HEK293 (cell line): ENCODE results near the gene E4F1.

Source experiments
- CTCF ChIA-PET: fragments of 350-600 bp; formaldehyde crosslinking; extraction: SDS; loops from one replicate; lab custom pipeline; 2021; ENCODE audit warnings: antibody characterized with exemption; lab: Yijun Ruan, JAX
- POLR2A ChIA-PET: fragments of 300-600 bp; formaldehyde crosslinking; extraction: SDS; loops from one replicate; lab custom pipeline; 2020; ENCODE audit warnings: antibody characterized with exemption, inconsistent platforms; lab: Yijun Ruan, JAX
- H3K27ac ChIP-seq: fragments of 200-500 bp; sonication (Bioruptor generic); 2 replicates; pipeline ENCODE4 v1.5.1; 2014; ENCODE audit warnings: low read depth, low read length, control low read depth, inconsistent platforms; ENCODE audit errors: extremely low read depth
- H3K36me3 ChIP-seq, 2 experiments: fragments of 200-500 bp in 1 of 2; sonication (Bioruptor generic) in 1 of 2; 1 replicate in 1 of 2; 2 replicates in 1 of 2; pipeline ENCODE4 v1.5.1; 2014 to 2017; ENCODE audit warnings: inconsistent platforms in 2 of 2, low read length in 2 of 2; ENCODE audit not compliant: control insufficient read depth in 2 of 2, insufficient read depth in 1 of 2
- H3K4me1 ChIP-seq: fragments of 200-500 bp; sonication (Bioruptor generic); 2 replicates; pipeline ENCODE4 v1.5.1; 2014; ENCODE audit warnings: mild to moderate bottlenecking, low read length, inconsistent platforms; ENCODE audit not compliant: control insufficient read depth, insufficient read depth
- H3K4me3 ChIP-seq: 2 replicates; pipeline ENCODE4 v1.5.1; 2011; ENCODE audit warnings: low read depth, mild to moderate bottlenecking, control low read depth, low read length, moderate library complexity
- H3K9me3 ChIP-seq: fragments of 200-500 bp; sonication (Bioruptor generic); 2 replicates; pipeline ENCODE4 v1.5.1; 2014; ENCODE audit warnings: low read depth, low read length, inconsistent platforms; ENCODE audit not compliant: control insufficient read depth, insufficient read depth
- ATF2 ChIP-seq: fragments of 450-650 bp; formaldehyde crosslinking; IDR thresholded peaks from 2 replicates; pipeline ENCODE4 v1.5.1; 2016; ENCODE audit warnings: missing biosample characterization, missing genetic modification characterization, low read depth
- EGR2 ChIP-seq: fragments of 450-650 bp; formaldehyde crosslinking; IDR thresholded peaks from 2 replicates; pipeline ENCODE4 v1.5.1; 2016; ENCODE audit warnings: low read depth, missing biosample characterization, missing genetic modification characterization
- INSM2 ChIP-seq: fragments of 450-650 bp; formaldehyde crosslinking; IDR thresholded peaks from 2 replicates; pipeline ENCODE4 v1.5.1; 2016; ENCODE audit warnings: missing biosample characterization, missing genetic modification characterization
- KLF8 ChIP-seq: fragments of 450-650 bp; formaldehyde crosslinking; IDR thresholded peaks from 2 replicates; pipeline ENCODE4 v1.5.1; 2016; ENCODE audit warnings: missing biosample characterization, missing genetic modification characterization
- MYNN ChIP-seq: fragments of 450-650 bp; formaldehyde crosslinking; IDR thresholded peaks from 2 replicates; pipeline ENCODE4 v1.5.1; 2016; ENCODE audit warnings: missing biosample characterization, missing genetic modification characterization, borderline replicate concordance
- PATZ1 ChIP-seq: fragments of 450-650 bp; formaldehyde crosslinking; IDR thresholded peaks from 2 replicates; pipeline ENCODE4 v1.5.1; 2016; ENCODE audit warnings: missing biosample characterization, missing genetic modification characterization
- ZBTB44 ChIP-seq: fragments of 450-650 bp; IDR thresholded peaks from 2 replicates; pipeline ENCODE4 v1.5.1; 2018; ENCODE audit warnings: missing biosample characterization, mild to moderate bottlenecking, missing genetic modification characterization
- ZBTB6 ChIP-seq: fragments of 450-650 bp; formaldehyde crosslinking; IDR thresholded peaks from 2 replicates; pipeline ENCODE4 v1.5.1; 2017; ENCODE audit warnings: missing biosample characterization, missing genetic modification characterization
- ZBTB7A ChIP-seq: fragments of 450-650 bp; formaldehyde crosslinking; IDR thresholded peaks from 2 replicates; pipeline ENCODE4 v1.5.1; 2016; ENCODE audit warnings: low read depth, missing biosample characterization, missing genetic modification characterization
- ZEB2 ChIP-seq: fragments of 450-650 bp; formaldehyde crosslinking; IDR thresholded peaks from 2 replicates; pipeline ENCODE4 v1.5.1; 2016; ENCODE audit warnings: missing biosample characterization, missing genetic modification characterization
- ZNF140 ChIP-seq: fragments of 450-650 bp; formaldehyde crosslinking; IDR thresholded peaks from 2 replicates; pipeline ENCODE4 v1.5.1; 2016; ENCODE audit warnings: missing biosample characterization, missing genetic modification characterization
- ZNF211 ChIP-seq: fragments of 450-650 bp; formaldehyde crosslinking; IDR thresholded peaks from 2 replicates; pipeline ENCODE4 v1.5.1; 2016; ENCODE audit warnings: low read depth, missing biosample characterization, missing genetic modification characterization
- ZNF423 ChIP-seq: fragments of 450-650 bp; formaldehyde crosslinking; IDR thresholded peaks from 2 replicates; pipeline ENCODE4 v1.5.1; 2016; ENCODE audit warnings: missing biosample characterization, missing genetic modification characterization
- ZNF449 ChIP-seq: fragments of 450-650 bp; formaldehyde crosslinking; IDR thresholded peaks from 2 replicates; pipeline ENCODE4 v1.5.1; 2017; ENCODE audit warnings: missing biosample characterization, mild to moderate bottlenecking, missing genetic modification characterization, moderate library complexity
- ZNF544 ChIP-seq: fragments of 450-650 bp; formaldehyde crosslinking; IDR thresholded peaks from 2 replicates; pipeline ENCODE4 v1.5.0; 2017; ENCODE audit warnings: missing biosample characterization, missing genetic modification characterization
- ZNF610 ChIP-seq: fragments of 450-650 bp; formaldehyde crosslinking; IDR thresholded peaks from 2 replicates; pipeline ENCODE4 v1.5.1; 2016; ENCODE audit warnings: missing biosample characterization, missing genetic modification characterization, borderline replicate concordance
- ZNF626 ChIP-seq: fragments of 450-650 bp; sonication (Bioruptor Pico); formaldehyde crosslinking; IDR thresholded peaks from 2 replicates; pipeline ENCODE4 v1.5.1; 2018; ENCODE audit warnings: missing biosample characterization, missing genetic modification characterization, inconsistent platforms
- ZNF664 ChIP-seq: fragments of 450-650 bp; formaldehyde crosslinking; IDR thresholded peaks from 2 replicates; pipeline ENCODE4 v1.5.1; 2016; ENCODE audit warnings: missing biosample characterization, missing genetic modification characterization
- ZNF677 ChIP-seq: fragments of 450-650 bp; IDR thresholded peaks from 2 replicates; pipeline ENCODE4 v1.5.0; 2018; ENCODE audit warnings: missing biosample characterization, mild to moderate bottlenecking, missing genetic modification characterization, moderate library complexity
- ZNF76 ChIP-seq: fragments of 450-650 bp; formaldehyde crosslinking; IDR thresholded peaks from 2 replicates; pipeline ENCODE4; 2016; ENCODE audit warnings: low read depth, missing biosample characterization, missing genetic modification characterization, borderline replicate concordance
- ZNF768 ChIP-seq: fragments of 450-650 bp; formaldehyde crosslinking; IDR thresholded peaks from 2 replicates; pipeline ENCODE4 v1.5.1; 2018; ENCODE audit warnings: missing biosample characterization, mild to moderate bottlenecking, missing genetic modification characterization
- ZNF785 ChIP-seq: fragments of 450-650 bp; formaldehyde crosslinking; IDR thresholded peaks from 2 replicates; pipeline ENCODE4 v1.5.1; 2016; ENCODE audit warnings: missing biosample characterization, missing genetic modification characterization
- ZSCAN4 ChIP-seq: fragments of 450-650 bp; formaldehyde crosslinking; IDR thresholded peaks from 2 replicates; pipeline ENCODE4 v1.5.1; 2017; ENCODE audit warnings: missing biosample characterization, missing genetic modification characterization

E4F1 gene

GRCh38 chr16:2211923-2212347, 11.5 kb upstream of the E4F1 start (continued):
- TF ChIP-seq ZNF785 (tag by site-specific recombination), result no peak
- TF ChIP-seq, all 188 proteins: peak for 3

- H3K36me3 ChIP-seq, result peaks cover 0 to 45% of the 10 kb centered on the region in 2 experiments; a peak in 1 of 3 replicates
- H3K27ac ChIP-seq, result peak overlapping the region; percentile 94; the same call in 1 of the 2 replicates
- 0 out of 2 replicates have a peak, but pooled peaks cover 2% of the 10 kb centered on the region for H3K4me1 ChIP-seq
- POLR2A ChIA-PET, result interaction anchor here (0.8 to 1.8 kb wide), 2 partner anchors 9 to 57 kb away, joined by 3 to 4 read pairs; partner anchors contain the start of gene TRAF7
- H3K4me3 ChIP-seq, result peak overlapping the region; percentile 78
- no peaks in the 10 kb centered on the region for H3K9me3 ChIP-seq
- CTCF ChIA-PET, result no interaction called here
- no peak for TF ChIP-seq ZNF664
- no peak for TF ChIP-seq ZNF610 (tag by site-specific recombination)
- no peak for TF ChIP-seq ZNF544
- no peak for TF ChIP-seq PATZ1 (tag by site-specific recombination)
- TF ChIP-seq ZBTB6 (tag by site-specific recombination), result peak; percentile 39; the same call in 1 of the 2 replicates
- 0 out of 2 replicates have a peak, but pooled peaks have one; percentile 27 for TF ChIP-seq ZNF768 (tag by site-specific recombination)
- TF ChIP-seq ZNF423 (tag by site-specific recombination), result no peak
- no peak for TF ChIP-seq ZNF449
- TF ChIP-seq ZSCAN4 (tag by site-specific recombination), result no peak
- TF ChIP-seq INSM2 (tag by site-specific recombination), result no peak
- TF ChIP-seq MYNN, result no peak
- no peak for TF ChIP-seq ZNF677
- TF ChIP-seq ATF2, result no peak
- no peak for TF ChIP-seq ZBTB7A (tag by site-specific recombination)
- no peak for TF ChIP-seq ZNF140 (tag by site-specific recombination)
- TF ChIP-seq ZNF76 (tag by site-specific recombination), result no peak
- 0 out of 2 replicates have a peak, but pooled peaks have one; percentile 7 for TF ChIP-seq ZBTB44 (tag by site-specific recombination)
- no peak for TF ChIP-seq ZEB2
- TF ChIP-seq EGR2 (tag by site-specific recombination), result peak; percentile 46; the same call in 1 of the 2 replicates
- no peak for TF ChIP-seq ZNF211 (tag by site-specific recombination)
- TF ChIP-seq ZNF626, result no peak
- TF ChIP-seq KLF8, result no peak
Observed at GRCh38 chr16:2212362-2213324, 10.7 kb upstream of the E4F1 start.
